Activated CD4-positive, alpha-beta T cell treated with anti-CD3 and anti-CD28 coated beads for 24 hours (primary cell): ENCODE measurements around the gene C10orf53.

Experiments
- DNase-seq, 2 donors: peaks; one replicate each; pipeline ENCODE4 v3.0.0-alpha.2; 2020; ENCODE audit warnings: low read depth in 2 of 2

Gene C10orf53, protein sequence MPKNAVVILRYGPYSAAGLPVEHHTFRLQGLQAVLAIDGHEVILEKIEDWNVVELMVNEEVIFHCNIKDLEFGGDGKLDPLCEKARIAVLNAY

DNA sequence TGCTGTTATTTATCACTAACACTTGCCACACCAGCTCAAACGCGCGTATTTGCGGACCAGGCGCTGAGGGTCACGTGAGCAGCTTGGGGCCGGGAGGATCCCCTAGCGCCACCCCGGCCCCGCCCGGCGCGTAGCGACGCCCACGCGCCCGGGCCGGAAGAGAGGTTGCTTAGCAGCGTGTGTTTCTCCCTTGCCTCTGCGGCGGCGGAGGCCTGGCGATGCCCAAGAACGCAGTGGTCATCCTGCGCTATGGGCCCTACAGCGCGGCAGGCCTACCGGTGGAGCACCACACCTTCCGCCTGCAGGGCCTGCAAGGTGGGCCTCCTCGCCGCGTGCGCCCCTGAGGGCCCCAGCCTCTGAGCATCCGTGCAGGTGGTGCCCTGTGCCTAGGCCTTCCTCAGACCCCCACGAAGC is at the start of gene C10orf53:
Gene C10orf53, plus strand, starts transcription at position 172 of the 414 bp plus-strand sequence. Its CDS starts 47 bp downstream, at position 219.
- no peak for DNase-seq

DNA sequence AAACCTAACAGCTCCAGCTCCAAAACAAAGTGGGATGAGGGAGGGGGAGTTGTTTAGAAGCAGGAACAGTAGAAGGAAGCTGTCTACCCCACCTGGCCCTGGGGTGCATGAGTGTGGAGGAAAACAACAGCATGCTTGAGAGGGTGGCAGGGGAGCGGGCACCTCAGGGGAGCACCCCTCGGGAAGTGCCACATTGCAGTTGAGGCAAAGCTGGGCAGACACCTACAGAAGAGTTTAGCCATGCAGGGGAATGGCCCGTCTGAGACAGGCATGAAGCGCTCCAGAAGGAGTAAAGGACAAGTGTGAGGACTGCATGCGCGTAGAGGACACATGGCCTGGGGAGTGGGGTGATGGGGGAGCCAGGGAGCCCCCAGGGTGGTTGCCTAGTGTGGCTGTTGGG is 47.5 kb upstream of the C10orf53 start:
- DNase-seq: no peak

DNA sequence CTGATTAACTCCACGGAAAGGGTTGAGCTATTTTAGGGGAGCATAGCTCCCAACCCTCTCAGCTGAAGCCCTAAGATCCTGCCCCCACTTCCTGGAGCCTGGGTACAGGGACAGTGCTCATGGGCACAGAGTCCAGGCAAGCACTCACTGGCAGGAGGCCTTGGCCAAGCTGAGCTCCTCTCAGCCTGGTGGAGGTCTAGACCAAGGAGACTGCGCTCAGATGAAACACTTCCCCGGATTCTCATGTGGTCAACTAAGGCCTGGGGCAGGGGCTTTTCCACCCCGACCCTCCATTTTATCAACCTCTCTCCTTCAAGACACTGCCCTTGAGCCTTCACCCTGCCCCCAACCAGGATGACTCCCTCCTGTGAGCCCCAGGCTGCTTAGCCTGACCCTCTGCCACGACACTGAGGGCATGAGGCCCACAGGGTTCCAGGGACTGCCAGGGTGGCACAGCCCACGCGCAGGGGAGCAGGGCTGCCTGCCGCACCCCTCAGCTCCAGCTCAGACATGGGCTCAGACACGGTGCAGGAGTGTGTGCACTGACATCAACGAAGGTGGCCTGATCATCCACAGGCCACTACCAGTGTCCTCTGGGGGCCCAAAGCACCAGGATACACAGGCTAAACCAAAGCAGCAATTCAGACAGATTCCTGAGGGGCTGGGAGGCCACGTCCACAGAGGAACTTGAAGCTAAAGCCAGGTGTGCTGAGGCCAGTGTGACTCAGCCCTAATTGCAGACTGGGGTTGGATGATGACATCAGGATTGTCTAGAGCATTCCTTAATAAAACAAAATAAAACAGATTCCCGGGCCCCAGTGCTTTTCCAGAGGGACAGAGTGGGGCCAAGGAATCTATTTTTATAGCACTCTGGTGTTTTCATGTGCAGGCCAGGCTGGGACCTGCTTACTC is 46.8 kb upstream of the C10orf53 start:
- DNase-seq: no peak

DNA sequence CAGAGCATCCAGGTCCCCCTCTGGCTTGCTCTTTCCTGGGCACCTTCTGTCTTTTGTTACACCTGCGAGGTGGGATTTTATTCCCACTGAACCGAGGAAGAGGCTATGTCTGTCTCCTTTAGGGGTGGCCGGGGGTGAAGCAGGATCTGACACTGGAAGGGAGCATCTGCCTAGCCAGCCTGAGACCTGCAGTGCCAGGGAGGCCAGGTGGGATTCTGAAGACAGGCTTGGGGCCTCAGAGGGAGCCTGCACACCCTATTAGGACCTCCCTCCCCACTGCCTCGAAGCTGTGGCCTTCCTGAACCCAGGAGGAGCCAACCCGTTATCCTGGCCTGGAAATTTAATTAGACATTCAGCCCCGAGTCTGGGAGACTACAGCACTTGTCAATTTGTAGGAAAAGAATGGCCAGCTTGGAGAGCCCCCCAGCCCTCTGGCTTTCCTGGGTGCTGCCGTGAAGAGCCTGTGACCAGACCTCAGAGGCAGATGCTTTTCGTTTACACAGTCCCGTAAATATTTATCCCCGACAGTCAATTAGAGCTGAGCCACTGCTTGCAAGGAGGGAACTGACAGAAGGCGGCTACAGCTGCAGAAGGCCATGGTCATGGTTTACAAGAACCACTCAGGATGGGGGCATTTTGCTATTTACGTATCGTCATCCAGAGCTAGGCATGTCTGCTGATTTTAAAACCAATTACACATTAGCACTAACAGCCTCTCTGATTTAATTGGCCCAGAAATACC is 46.0 kb upstream of the C10orf53 start:
- DNase-seq: no peak

DNA sequence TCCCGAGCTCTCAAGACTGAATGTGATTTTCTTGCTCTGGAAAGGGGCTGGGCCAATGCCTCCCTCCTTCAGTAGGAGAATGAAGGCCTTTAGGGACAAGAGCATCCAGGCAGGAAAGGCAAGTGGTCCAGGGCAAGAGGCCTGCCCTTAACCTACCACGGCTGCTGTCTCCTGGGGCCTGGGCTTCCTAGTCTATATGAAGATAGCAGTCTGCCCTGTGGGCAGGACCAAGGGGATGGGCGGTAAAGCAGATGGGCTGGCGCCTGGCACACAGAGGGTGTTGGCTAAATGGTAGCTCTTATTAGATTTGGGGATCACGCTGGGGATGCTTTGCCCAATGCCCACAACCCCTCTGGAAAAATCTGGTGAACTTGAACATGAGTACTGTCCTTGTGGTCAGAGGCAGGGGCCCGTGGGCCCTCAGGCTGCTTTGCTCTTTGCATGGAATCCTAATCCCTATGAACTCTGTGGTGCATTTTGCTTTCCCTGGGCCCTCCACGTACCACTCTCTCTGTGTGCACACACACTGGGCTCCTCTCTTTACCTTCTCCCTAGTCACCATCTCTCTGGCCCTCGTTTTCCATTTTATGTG is 45.3 kb upstream of the C10orf53 start:
- DNase-seq: no peak

DNA sequence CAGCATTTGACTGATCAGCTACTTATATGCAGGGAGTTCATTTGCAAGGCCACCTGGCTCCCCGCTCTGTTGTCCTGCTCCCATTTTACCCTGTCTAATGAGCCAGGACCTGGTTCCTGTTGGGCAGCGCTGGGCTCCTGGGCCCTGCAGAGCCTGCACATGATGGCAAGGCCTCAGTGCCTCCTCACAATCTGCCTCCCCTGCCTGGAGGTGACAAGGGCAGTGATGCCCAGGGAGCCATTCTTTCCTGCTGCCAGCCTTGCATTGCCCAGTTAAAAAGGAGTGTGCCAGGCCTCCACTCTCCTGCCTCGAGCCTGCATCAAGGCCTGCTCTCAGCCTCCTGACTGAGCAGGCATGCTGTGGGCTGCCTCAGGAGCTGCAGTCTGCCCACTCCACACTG is 37.1 kb upstream of the C10orf53 start:
- no peak for DNase-seq

DNA sequence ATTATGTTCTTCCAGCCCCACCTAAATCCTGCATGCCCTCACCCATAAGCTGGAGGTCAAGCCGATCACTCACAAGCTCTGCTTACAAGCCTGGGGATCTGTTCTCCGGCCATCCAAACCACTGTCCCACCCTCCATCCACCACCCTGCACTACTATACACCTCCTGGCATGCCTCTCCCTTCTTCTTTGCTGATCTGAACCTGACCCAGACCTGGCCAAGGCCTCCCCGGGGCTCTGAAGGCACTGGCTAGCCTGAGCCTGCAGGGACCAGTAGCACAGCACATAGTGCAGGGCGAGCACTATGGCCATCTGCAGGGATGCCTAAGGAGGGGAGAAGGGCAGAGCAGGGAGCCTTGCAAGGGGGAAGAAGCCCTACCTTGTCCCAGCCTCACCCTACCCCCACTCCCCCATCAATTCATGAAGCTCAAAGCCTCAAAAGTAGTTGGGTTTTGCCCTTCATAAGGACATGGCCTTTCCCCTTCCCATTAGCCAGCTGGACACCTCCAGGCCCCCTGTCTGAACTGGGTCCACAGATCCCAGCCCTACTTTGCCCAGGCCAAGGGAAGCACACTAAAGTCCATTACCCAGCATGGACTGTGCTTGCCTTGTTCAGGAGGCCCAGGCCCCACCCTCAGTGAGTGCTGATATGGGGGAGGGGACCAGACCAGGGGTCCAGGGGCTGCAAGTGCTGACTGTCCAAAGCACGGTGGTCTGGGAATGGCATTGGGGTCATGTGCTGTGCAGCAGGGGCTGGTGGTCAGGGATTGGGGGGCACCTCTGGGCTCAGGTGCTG is 36.0 kb upstream of the C10orf53 start:
- no peak for DNase-seq

DNA sequence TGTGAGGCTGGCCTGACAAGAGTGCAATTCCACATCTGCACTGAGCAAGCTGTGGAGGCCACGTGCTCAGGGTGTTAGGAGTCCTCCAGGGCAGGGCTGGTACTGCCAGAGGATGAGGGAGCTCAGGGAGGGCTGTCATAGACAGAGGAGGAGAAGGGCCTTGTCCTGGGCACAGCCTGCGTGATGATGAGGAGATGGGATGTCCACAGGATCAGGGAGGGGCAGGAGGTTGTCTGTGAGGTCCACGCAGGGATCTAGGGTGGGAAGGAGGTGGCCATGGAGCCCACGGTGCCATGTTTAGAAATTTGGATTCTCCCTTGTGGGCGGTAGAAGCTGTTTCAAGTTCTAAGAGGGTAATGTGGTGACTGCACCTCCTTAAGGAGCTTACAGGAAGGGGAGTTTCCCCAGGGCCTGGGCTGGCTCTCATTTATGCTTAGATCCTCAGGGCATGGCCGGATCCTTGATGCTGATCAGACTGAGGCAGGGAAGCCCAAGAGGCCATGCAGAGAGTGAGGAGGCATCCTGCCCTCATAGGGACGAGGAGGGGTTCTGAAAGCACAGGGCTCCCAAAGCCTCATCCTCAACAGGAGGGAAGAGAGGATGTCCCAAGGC is 35.3 kb upstream of the C10orf53 start:
- DNase-seq: no peak

DNA sequence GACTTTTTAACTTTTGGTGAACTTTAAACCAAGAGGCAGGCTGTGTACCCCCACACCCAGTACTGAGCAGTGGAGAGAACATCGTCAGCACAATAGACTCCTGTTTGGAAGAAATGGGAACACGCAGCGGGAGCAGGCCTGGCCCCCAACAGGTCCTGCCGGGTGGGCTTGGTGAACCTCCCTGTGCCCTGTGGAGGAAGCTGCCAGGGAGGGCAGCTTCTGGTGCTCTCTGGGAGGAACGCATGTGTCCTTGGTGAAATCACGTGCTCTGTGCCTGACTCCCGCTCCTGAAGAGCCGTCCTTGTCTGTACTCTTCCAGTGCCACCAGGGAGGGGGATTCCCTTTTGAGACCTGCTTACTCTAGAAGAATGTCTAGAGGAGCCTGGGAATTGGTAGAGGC is 34.0 kb upstream of the C10orf53 start:
- no peak for DNase-seq

DNA sequence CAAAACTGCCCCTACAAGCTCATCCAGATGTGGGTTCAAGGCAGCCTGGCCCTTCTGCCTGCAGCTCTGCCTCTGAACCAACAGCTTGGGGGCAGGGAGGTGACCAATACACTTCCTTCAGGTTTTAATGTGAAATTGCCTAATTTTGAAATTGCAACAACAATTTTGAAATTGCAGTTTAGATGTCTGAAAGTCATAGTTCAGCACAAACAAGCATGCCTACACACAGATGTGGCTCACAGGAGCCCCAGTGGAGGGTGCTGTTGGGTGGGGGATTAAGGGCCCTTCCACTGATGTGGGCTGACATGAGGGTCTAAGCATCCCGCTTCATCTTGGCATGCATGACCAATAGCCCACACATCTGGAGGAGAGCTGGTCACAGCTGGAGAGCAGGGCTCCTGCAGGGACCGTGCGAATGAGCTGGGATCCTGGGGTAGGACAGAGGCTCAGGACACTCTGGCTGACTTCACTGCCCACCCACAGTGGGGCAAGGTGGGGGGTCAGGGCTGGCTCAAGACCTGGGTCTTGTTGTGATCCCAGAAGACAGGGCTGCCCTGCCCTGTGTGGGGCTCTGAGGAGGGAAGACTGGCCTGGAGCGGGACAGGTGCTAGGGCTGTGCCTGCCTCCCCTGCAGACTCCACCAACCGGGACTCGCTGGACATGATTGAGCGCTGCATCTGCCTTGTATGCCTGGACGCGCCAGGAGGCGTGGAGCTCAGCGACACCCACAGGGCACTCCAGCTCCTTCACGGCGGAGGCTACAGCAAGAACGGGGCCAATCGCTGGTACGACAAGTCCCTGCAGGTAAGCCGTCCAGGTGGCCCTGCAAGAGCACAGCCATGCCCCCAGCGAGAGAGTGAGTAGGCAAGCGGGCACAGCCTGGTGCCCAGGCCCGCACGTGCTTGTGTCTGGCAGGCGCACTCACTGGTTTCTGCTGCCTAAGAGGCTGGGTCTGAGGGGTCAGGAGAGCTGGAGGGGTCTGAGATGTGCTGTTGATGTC is 33.3 kb upstream of the C10orf53 start:
- no peak for DNase-seq

DNA sequence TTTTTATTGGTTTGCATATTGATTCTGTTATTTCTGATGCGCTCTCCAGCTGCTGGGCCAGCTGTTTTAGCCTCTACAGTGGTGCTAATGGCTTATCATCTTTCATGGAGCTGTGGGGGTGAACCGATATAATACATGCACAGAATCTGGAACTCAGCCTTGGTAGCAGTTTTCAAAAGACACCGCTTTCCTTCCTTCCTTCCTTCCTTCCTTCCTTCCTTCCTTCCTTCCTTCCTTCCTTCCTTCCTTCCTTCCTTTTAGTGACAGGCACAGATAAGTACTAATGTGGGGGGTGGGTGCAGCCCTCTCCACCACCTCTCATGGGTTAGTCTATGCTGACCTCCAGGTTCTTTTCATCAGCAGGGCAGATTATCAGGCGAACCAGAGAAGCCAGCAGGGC is 31.9 kb upstream of the C10orf53 start:
- no peak for DNase-seq

DNA sequence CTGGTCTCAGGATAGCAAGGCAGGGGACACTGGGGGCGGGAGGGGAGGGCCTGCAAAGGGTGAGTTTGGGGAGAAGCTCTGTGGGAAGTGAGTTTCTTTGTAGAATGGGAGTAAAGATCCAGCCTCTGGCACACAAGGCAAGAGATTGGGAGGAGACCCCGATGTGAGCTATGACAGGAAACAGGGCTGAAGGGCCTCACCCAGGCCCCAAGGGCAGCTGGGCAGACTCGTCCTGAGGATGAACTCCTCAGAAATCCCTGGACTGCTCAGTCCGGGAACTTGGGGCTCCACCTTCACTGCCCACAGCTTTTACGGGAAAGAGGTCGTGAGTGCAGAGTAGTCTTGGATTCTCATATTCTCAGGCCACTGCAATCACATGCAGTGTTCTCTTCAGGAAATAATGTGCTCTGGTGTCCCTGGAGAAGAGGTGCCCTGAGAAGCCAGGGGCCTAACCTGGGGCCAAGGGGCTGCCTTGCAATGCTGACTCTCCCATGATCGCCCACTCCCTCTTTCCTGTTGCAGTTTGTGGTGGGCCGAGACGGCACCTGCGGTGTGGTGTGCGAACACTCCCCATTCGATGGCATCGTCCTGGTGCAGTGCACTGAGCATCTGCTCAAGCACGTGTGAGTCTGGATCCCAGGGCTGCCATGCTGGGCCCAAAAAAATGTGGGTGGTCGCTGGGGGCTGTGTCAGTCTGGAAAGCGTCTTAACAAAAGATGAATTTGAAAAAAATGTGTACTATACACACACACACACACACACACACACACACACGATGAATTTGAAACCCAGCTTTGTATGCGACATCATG is 31.3 kb upstream of the C10orf53 start:
- no peak for DNase-seq

DNA sequence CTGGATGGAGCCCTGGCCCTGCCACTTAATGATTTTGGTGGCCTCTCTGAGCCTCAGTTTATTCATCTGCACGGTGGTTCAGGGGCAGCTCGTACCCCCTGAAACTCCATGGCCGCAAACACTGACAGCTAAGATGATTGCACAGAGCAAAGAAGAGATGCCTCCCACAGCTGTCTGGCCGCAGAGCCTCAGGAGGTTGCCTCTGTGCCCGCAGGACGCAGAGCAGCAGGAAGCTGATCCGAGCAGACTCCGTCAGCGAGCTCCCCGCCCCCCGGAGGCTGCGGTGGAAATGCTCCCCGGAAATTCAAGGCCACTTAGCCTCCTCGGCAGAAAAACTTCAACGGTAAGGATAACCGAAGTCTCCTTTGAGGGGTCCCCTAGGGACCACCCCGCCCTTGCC is 30.2 kb upstream of the C10orf53 start:
- DNase-seq: peak in 1 of 2 donors; percentile 3

DNA sequence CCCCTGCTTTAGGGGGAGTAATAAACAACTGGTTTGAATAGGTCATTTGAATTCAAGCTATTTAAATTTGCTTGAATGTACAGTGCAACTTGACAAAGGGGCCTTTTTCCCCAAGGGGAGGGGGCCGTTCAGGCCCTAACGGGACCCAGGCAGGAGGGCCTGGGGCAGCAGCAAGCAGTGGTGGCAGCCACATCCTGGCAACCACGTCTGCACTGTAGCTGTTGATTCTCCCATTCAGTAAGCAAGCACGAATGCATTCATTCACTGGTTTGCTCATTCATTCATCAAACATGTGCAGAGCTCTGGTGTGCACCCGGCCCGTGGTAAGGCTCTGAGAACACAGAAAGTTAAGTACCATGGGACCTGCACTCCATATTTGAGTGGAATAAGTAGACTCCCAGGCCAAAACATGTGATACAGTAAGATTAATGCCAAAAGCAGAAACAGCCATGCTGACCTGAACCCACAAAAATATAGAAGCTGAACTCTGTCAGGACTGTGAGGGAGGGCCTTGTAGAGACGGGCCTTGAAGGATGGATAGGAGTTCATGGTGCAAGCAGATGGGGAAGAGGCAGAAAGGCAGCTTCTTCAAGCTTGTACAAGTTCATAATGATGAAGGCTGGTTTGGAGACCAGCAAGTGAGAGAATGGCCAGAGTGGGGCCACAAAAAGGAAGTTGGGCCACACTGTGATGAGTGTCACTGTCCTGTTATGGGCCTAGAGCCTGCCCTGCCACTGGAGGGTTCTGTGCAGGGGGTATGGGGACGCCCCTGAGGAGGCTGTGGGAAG is 29.3 kb upstream of the C10orf53 start:
- no peak for DNase-seq

DNA sequence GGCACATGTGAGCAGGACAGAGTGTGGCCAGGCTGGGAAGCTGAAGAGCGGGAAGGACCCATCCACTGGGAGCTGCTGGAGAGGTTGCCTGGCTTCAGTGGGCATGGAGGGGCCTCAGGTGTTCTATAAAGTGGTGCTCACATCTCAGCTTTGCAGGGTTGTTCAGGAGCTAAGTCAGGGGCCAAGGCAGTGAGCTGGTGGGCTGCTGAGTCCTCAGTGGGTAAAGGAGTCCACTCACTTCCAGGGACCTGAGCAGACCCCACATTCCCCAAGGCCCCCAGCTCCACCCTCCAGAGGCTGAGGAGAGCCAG is 28.8 kb upstream of the C10orf53 start:
- DNase-seq: no peak

DNA sequence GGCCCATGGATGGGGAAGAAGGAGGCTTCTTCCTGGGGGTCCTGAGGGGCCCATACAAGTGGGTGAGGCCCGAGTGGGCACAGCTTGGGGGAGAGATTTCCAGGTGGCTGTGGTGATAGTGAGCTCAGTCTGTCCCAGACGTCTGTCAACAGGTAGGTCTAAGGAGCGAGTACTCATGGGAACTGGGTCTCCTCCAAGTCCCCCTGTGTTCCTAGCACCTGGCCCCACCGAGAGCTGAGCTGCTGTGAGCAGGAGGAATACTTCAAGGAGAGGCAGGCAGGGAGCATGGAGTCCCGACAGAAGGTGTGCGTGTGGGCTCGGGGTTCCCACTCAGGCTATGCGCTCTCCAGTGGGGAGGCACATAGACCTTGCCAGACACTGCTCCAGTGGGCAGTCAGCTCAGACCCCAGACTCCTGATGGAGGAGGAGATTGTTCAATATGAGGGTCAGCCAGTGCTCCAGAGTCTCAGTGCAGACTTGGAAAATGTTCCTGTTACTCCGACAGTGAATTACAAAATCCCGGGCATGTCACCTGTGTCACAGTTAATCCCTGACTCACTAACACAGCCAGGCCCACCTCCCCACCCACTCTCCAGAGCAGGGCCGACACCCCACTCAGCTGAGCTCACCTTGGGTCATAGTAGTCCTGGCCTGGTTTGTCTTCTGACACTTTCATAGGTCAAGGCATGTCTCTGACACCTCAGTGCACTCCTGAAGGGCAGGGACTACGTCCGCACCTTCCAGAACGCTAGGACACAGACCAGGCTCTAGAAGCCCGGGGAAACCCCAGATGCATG is 28.2 kb upstream of the C10orf53 start:
- no peak for DNase-seq

DNA sequence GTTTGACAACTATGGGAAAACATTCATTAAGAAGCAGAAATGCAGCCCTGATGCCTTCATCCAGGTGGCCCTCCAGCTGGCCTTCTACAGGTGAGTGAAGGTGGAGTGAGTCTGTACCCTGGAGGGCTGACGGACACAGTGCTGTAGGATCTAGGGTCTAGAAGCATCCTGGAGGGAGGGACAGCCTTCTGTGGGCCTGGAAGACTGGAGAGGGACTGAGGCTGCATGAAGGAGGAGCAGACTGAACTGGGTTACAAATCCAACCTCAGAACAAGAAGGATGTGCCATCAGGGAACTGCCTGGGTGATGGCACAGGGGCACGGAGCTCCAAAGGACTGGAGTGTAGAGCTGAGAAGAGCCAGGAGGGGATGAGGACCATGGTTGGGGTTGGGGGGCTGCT is 27.5 kb upstream of the C10orf53 start:
- DNase-seq: no peak
